PFSK-1 (cell line): Measurements from ENCODE around the gene BAG1.

Experiments used
- POLR2AphosphoS5 ChIP-seq: IDR thresholded peaks from 2 replicates; pipeline ENCODE4 v1.6.1; 2012; ENCODE audit warnings: low read depth, mild to moderate bottlenecking, control low read depth, low read length, moderate library complexity
- REST ChIP-seq, 2 experiments: IDR thresholded peaks; 2 replicates each; pipeline versions ENCODE4 v1.6.1 to v1.8.0; 2011 to 2012; ENCODE audit warnings: low read depth in 2 of 2, low read length in 2 of 2, control low read depth in 1 of 2, inconsistent platforms in 1 of 2, mild to moderate bottlenecking in 1 of 2, moderate library complexity in 1 of 2; ENCODE audit not compliant: insufficient read depth in 1 of 2
- SIN3A ChIP-seq: IDR thresholded peaks from 2 replicates; pipeline ENCODE4 v1.6.1; 2012; ENCODE audit warnings: mild to moderate bottlenecking, low read length, moderate library complexity, borderline replicate concordance; ENCODE audit not compliant: insufficient read depth

- TF ChIP-seq POLR2AphosphoS5, result no peak
- no peak for TF ChIP-seq SIN3A
- TF ChIP-seq REST (IDR thresholded peaks at IDR 0.05; ENCODE audit: insufficient read depth in 1 of 2, low read depth in 2 of 2, low read length in 2 of 2), result no peak
These were observed 18.1 kb downstream of the BAG1 start for GRCh38 chr9:33246269-33246860.
